GM12864 (cell line): Measurements from ENCODE around the gene GRID1.

ENCODE experiments used
- DNase-seq: peaks from one replicate; pipeline ENCODE4 v3.0.0-alpha.2; 2011; ENCODE audit warnings: low read depth
- H3K4me3 ChIP-seq: 2 replicates; pipeline ENCODE4 v1.5.1; 2011; ENCODE audit warnings: mild to moderate bottlenecking, low read depth, low read length, control low read depth
- CTCF ChIP-seq: IDR thresholded peaks from 2 replicates; pipeline ENCODE4 v1.5.1; 2011; ENCODE audit warnings: low read depth, mild to moderate bottlenecking, moderate library complexity, low read length, control low read depth, inconsistent platforms; ENCODE audit errors: missing control alignments

GRID1 gene

DNA sequence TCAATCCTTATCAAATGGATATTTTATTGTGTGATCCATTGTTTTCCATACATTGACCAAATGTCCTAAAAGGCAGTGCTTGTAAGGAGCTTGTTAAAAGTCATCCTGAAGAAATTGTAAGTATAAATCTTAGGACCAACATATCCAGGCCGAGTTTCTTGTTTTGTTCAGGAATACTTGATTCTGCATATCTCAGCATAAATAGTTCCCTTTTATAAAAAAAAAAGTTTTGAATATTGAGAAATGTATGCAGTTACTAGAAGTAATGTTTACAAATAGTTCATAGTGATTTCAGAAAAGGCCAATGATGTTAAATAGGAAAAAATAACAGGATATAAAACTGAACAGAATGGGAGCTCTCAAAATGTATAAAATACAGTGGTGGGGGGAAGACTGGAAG is 6.6 kb downstream of the GRID1 start:
- no peak overlapping the region for H3K4me3 ChIP-seq
- DNase-seq: no peak
- TF ChIP-seq CTCF: no peak

- no peak for TF ChIP-seq CTCF
- no peak overlapping the region for H3K4me3 ChIP-seq
- no peak for DNase-seq
Observed at GRCh38 chr10:86359111-86359510, 7.5 kb downstream of the GRID1 start.

DNA sequence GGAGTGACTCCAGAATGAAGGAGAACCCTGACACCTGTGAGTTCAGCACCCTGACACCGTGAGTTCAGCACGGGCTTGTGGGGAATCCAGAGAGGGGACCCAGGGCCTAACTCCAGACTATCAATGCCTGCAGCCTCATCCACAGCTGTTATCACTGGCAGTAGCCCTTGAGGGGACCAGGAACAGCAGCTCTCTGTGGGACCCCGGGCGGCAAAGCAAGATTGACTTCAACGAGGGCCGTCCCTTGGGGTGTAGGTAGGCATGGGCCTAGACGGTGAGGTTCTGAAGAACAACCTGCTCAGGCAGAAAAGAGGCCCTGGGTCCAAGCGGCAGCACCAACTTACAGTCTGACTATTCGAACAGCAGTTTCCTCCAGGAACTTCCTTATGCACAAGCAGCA is 8.9 kb downstream of the GRID1 start:
- H3K4me3 ChIP-seq: no peak overlapping the region
- DNase-seq: no peak
- TF ChIP-seq CTCF: no peak

- DNase-seq: no peak
- H3K4me3 ChIP-seq: no peak overlapping the region
- TF ChIP-seq CTCF: no peak
Observed at GRCh38 chr10:86357041-86357440, 9.6 kb downstream of the GRID1 start.

- TF ChIP-seq CTCF: no peak
- H3K4me3 ChIP-seq: no peak overlapping the region
- no peak for DNase-seq
Observed at GRCh38 chr10:86356296-86356695, 10.3 kb downstream of the GRID1 start.

GRCh38 chr10:86355571-86356038 is 11.0 kb downstream of the GRID1 start:
- no peak overlapping the region for H3K4me3 ChIP-seq
- TF ChIP-seq CTCF: no peak
- DNase-seq: no peak

GRCh38 chr10:86354761-86355540 is 11.6 kb downstream of the GRID1 start:
- no peak for DNase-seq
- TF ChIP-seq CTCF: no peak

More at GRCh38 chr10:86354761-86355540, 11.6 kb downstream of the GRID1 start:
- H3K4me3 ChIP-seq: no peak overlapping the region
